HepG2 (cell line): ENCODE data around the gene C1QC. TPM values are rescaled to one million over a fixed set of nuclear protein-coding genes. Genes with fewer than 3 reads are reported as not detected.

ENCODE experiments used
- AHR ChIP-seq: IDR thresholded peaks from 2 replicates; pipeline ENCODE4 v1.6.1; 2018; ENCODE audit warnings: missing genetic modification reagents, missing compliant biosample characterization
- CBX5 ChIP-seq: sonication (generic); formaldehyde crosslinking; IDR thresholded peaks from 2 replicates; pipeline ENCODE4 v1.4.0; 2020; ENCODE audit warnings: missing genetic modification reagents, borderline replicate concordance
- CCDC6 ChIP-seq: sonication (generic); formaldehyde crosslinking; IDR thresholded peaks from 2 replicates; pipeline ENCODE4 v1.8.1; 2022; ENCODE audit warnings: mild to moderate bottlenecking, missing genetic modification reagents, moderate library complexity
- IRF2 ChIP-seq: IDR thresholded peaks from 2 replicates; pipeline ENCODE4 v1.6.1; 2018; ENCODE audit warnings: missing genetic modification reagents, missing compliant biosample characterization
- NBN ChIP-seq: fragments of 450-650 bp; conservative IDR thresholded peaks from 2 replicates; pipeline ENCODE4 v1.6.1; 2017
- NFE2L2 ChIP-seq: fragments of 150-350 bp; IDR thresholded peaks from 2 replicates; pipeline ENCODE4 v1.6.1; 2014; ENCODE audit warnings: low read length
- NRL ChIP-seq: sonication (generic); formaldehyde crosslinking; IDR thresholded peaks from 2 replicates; pipeline ENCODE4 v1.5.0; 2020; ENCODE audit warnings: missing genetic modification reagents, mild to moderate bottlenecking, moderate library complexity, borderline replicate concordance
- RFX1 ChIP-seq: fragments of 450-650 bp; IDR thresholded peaks from 2 replicates; pipeline ENCODE4 v1.6.1; 2017
- SRSF9 ChIP-seq: fragments of 200-400 bp; formaldehyde crosslinking; IDR thresholded peaks from 2 replicates; pipeline ENCODE4 v1.6.1; 2018; ENCODE audit warnings: borderline replicate concordance, mild to moderate bottlenecking, low read depth, low read length; ENCODE audit not compliant: insufficient read depth, poor library complexity, severe bottlenecking
- TP53 ChIP-seq: sonication (generic); formaldehyde crosslinking; conservative IDR thresholded peaks from 2 replicates; pipeline ENCODE4 v1.4.0; 2020; ENCODE audit warnings: missing genetic modification reagents
- ZBTB7B ChIP-seq: sonication (generic); formaldehyde crosslinking; IDR thresholded peaks from 2 replicates; pipeline ENCODE4 v1.4.0; 2020; ENCODE audit warnings: missing genetic modification reagents
- ZNF205 ChIP-seq: IDR thresholded peaks from 2 replicates; pipeline ENCODE4 v1.6.1; 2018; ENCODE audit warnings: missing biosample characterization, missing genetic modification reagents
- ZNF292 ChIP-seq: sonication (generic); formaldehyde crosslinking; IDR thresholded peaks from 2 replicates; pipeline ENCODE4 v1.8.1; 2022; ENCODE audit warnings: mild to moderate bottlenecking, low read depth, missing genetic modification reagents, borderline replicate concordance
- ZNF660 ChIP-seq: sonication (generic); formaldehyde crosslinking; IDR thresholded peaks from 2 replicates; pipeline ENCODE4 v1.5.1; 2020; ENCODE audit warnings: mild to moderate bottlenecking, low read depth, missing genetic modification reagents, borderline replicate concordance
- ZNF672 ChIP-seq: sonication (generic); formaldehyde crosslinking; IDR thresholded peaks from 2 replicates; pipeline ENCODE4 v1.8.1; 2022; ENCODE audit warnings: missing genetic modification reagents
- ZNF709 ChIP-seq: sonication (generic); formaldehyde crosslinking; IDR thresholded peaks from 2 replicates; pipeline ENCODE4 v1.5.0; 2020; ENCODE audit warnings: mild to moderate bottlenecking, missing genetic modification reagents
- polyA plus RNA-seq, 8 experiments: library from polyadenylated mRNA; depleted of rRNA in 3 of 8; stranded (reverse) in 7 of 8; unstranded in 1 of 8; fragments of >200 nt; fragmentation: Illumina TruSeq in 4 of 8; extraction: Trizol in 4 of 8; gene quantifications; 2 replicates each; pipeline versions ENCODE4 v1.2.1 to v1.2.3, GENCODE V29; 2011 to 2016; ENCODE audit warnings: low read depth in 4 of 8, missing spikeins in 1 of 8, mixed read lengths in 1 of 8; ENCODE audit not compliant: insufficient read depth in 1 of 8
- total RNA-seq, 5 experiments: library from RNA; depleted of rRNA; stranded (reverse); fragments of >200 nt; fragmentation: Illumina TruSeq; extraction: Trizol; gene quantifications; 2 replicates each; pipeline ENCODE4 v1.2.3, GENCODE V29; 2016; ENCODE audit warnings: low read depth in 1 of 5
- TF ChIP-seq, protein P1 (sequence below): sonication (generic); formaldehyde crosslinking; IDR thresholded peaks from 2 replicates; pipeline ENCODE4 v1.4.0; 2020; ENCODE audit warnings: missing genetic modification reagents
- TF ChIP-seq, protein P2 (sequence below): sonication (generic); formaldehyde crosslinking; IDR thresholded peaks from 2 replicates; pipeline ENCODE4 v1.4.0; 2020; ENCODE audit warnings: missing genetic modification reagents
- TF ChIP-seq, protein P3 (sequence below): sonication (generic); formaldehyde crosslinking; IDR thresholded peaks from 2 replicates; pipeline ENCODE4 v1.9.0; 2022; ENCODE audit warnings: low read depth, missing genetic modification reagents
- TF ChIP-seq, protein P4 (sequence below): IDR thresholded peaks from 2 replicates; pipeline ENCODE4 v1.6.1; 2016; ENCODE audit warnings: missing compliant biosample characterization, missing genetic modification reagents, borderline replicate concordance

Gene C1QC
- total and polyA plus RNA-seq, 2 of the 13 experiments (the other 11 are each of a cell fraction or from before 2014, with no cell fraction given) = not detected

DNA sequence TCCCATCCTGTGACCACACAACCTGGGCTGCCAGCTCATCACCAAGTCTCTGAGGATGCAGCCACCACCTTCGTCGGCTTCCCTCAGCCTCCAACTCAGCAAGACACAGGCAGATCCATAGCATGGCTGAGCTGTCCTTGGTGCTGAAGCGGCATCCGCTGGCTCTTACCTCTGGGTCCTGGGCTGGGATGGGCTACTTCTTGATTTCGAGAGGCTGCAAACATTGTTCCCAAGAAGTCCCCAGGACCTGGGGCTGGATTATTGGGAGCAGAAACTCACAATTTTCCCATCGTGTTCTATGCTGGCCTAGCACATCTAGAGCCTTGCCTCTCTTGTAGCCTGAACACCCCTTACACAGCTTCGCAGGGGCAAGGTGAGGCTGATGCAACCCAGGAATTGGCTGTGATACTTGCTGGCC lies 31.9 kb upstream of the C1QC start (continued):
- TF ChIP-seq, protein P1, sequence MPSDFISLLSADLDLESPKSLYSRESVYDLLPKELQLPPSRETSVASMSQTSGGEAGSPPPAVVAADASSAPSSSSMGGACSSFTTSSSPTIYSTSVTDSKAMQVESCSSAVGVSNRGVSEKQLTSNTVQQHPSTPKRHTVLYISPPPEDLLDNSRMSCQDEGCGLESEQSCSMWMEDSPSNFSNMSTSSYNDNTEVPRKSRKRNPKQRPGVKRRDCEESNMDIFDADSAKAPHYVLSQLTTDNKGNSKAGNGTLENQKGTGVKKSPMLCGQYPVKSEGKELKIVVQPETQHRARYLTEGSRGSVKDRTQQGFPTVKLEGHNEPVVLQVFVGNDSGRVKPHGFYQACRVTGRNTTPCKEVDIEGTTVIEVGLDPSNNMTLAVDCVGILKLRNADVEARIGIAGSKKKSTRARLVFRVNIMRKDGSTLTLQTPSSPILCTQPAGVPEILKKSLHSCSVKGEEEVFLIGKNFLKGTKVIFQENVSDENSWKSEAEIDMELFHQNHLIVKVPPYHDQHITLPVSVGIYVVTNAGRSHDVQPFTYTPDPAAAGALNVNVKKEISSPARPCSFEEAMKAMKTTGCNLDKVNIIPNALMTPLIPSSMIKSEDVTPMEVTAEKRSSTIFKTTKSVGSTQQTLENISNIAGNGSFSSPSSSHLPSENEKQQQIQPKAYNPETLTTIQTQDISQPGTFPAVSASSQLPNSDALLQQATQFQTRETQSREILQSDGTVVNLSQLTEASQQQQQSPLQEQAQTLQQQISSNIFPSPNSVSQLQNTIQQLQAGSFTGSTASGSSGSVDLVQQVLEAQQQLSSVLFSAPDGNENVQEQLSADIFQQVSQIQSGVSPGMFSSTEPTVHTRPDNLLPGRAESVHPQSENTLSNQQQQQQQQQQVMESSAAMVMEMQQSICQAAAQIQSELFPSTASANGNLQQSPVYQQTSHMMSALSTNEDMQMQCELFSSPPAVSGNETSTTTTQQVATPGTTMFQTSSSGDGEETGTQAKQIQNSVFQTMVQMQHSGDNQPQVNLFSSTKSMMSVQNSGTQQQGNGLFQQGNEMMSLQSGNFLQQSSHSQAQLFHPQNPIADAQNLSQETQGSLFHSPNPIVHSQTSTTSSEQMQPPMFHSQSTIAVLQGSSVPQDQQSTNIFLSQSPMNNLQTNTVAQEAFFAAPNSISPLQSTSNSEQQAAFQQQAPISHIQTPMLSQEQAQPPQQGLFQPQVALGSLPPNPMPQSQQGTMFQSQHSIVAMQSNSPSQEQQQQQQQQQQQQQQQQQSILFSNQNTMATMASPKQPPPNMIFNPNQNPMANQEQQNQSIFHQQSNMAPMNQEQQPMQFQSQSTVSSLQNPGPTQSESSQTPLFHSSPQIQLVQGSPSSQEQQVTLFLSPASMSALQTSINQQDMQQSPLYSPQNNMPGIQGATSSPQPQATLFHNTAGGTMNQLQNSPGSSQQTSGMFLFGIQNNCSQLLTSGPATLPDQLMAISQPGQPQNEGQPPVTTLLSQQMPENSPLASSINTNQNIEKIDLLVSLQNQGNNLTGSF (CRISPR knock-in tag) = peak; percentile 86
- 0 out of 2 replicates have a peak, but pooled peaks have one; percentile 44 for TF ChIP-seq ZNF709 (CRISPR knock-in tag)
- TF ChIP-seq ZNF660 = no peak
- TF ChIP-seq NBN = no peak
- TF ChIP-seq CBX5 (CRISPR knock-in tag) = 0 out of 2 replicates have a peak, but pooled peaks have one; percentile 44
- TF ChIP-seq, protein P2, sequence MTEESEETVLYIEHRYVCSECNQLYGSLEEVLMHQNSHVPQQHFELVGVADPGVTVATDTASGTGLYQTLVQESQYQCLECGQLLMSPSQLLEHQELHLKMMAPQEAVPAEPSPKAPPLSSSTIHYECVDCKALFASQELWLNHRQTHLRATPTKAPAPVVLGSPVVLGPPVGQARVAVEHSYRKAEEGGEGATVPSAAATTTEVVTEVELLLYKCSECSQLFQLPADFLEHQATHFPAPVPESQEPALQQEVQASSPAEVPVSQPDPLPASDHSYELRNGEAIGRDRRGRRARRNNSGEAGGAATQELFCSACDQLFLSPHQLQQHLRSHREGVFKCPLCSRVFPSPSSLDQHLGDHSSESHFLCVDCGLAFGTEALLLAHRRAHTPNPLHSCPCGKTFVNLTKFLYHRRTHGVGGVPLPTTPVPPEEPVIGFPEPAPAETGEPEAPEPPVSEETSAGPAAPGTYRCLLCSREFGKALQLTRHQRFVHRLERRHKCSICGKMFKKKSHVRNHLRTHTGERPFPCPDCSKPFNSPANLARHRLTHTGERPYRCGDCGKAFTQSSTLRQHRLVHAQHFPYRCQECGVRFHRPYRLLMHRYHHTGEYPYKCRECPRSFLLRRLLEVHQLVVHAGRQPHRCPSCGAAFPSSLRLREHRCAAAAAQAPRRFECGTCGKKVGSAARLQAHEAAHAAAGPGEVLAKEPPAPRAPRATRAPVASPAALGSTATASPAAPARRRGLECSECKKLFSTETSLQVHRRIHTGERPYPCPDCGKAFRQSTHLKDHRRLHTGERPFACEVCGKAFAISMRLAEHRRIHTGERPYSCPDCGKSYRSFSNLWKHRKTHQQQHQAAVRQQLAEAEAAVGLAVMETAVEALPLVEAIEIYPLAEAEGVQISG = peak; percentile 56
- TF ChIP-seq ZNF292 (CRISPR knock-in tag) = no peak
- TF ChIP-seq, protein P3, sequence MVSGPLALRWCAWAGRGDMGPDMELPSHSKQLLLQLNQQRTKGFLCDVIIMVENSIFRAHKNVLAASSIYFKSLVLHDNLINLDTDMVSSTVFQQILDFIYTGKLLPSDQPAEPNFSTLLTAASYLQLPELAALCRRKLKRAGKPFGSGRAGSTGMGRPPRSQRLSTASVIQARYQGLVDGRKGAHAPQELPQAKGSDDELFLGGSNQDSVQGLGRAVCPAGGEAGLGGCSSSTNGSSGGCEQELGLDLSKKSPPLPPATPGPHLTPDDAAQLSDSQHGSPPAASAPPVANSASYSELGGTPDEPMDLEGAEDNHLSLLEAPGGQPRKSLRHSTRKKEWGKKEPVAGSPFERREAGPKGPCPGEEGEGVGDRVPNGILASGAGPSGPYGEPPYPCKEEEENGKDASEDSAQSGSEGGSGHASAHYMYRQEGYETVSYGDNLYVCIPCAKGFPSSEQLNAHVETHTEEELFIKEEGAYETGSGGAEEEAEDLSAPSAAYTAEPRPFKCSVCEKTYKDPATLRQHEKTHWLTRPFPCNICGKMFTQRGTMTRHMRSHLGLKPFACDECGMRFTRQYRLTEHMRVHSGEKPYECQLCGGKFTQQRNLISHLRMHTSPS (CRISPR knock-in tag) = no peak
- no peak for TF ChIP-seq TP53 (CRISPR knock-in tag)
- TF ChIP-seq ZNF672 (CRISPR knock-in tag) = no peak
- TF ChIP-seq ZBTB7B = no peak
- TF ChIP-seq RFX1 = no peak
- TF ChIP-seq AHR (CRISPR knock-in tag) = 0 out of 2 replicates have a peak, but pooled peaks have one; percentile 82
- TF ChIP-seq CCDC6 = no peak
- no peak for TF ChIP-seq ZNF205
- TF ChIP-seq, protein P4, sequence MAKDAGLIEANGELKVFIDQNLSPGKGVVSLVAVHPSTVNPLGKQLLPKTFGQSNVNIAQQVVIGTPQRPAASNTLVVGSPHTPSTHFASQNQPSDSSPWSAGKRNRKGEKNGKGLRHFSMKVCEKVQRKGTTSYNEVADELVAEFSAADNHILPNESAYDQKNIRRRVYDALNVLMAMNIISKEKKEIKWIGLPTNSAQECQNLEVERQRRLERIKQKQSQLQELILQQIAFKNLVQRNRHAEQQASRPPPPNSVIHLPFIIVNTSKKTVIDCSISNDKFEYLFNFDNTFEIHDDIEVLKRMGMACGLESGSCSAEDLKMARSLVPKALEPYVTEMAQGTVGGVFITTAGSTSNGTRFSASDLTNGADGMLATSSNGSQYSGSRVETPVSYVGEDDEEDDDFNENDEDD (CRISPR knock-in tag) = no peak
- peak; percentile 48; the same call in 1 of the 2 replicates for TF ChIP-seq IRF2 (CRISPR knock-in tag)
- no peak for TF ChIP-seq NFE2L2
- no peak for TF ChIP-seq SRSF9
- TF ChIP-seq NRL (CRISPR knock-in tag) = no peak
